ENCODE measurements around the gene SNX2. TPM values are rescaled to one million over a fixed set of nuclear protein-coding genes. Genes with fewer than 3 reads are reported as not detected.
A peak's percentile ranks its signal among the peaks of the same experiment; 100 is the strongest.
"Not testable (repeated sequence)": the region's sequence is repeated elsewhere in the genome, so short reads cannot be mapped to it uniquely, and the experiment has no call there.

Gene SNX2
- 100 to 1,000 TPM; 166 to 183 (median 182) TPM for polyA plus RNA-seq (ENCODE audit: insufficient read length in 3 of 3)

- DNase-seq (ENCODE audit: low read depth in 3 of 3, low spot score in 2 of 3) = peak; percentile 62 to 78 (median 74)
Measured at GRCh38 chr5:122774861-122775549, at the start of gene SNX2. Gene SNX2, plus strand, starts transcription at chr5:122775080. Its CDS starts 24 bp downstream, at chr5:122775104.

- no peak for DNase-seq (ENCODE audit: low read depth in 3 of 3, low spot score in 2 of 3)
Measured at GRCh38 chr5:122727112-122727541, 47.8 kb upstream of the SNX2 start.

GRCh38 chr5:122730037-122730436 lies 44.8 kb upstream of the SNX2 start:
- DNase-seq (ENCODE audit: low read depth in 3 of 3, low spot score in 2 of 3) = no peak

- DNase-seq (ENCODE audit: low read depth in 3 of 3, low spot score in 2 of 3) = no peak
Measured at GRCh38 chr5:122730456-122730855, 44.4 kb upstream of the SNX2 start.

GRCh38 chr5:122736086-122736845 lies 38.6 kb upstream of the SNX2 start:
- no peak for DNase-seq (ENCODE audit: low read depth in 3 of 3, low spot score in 2 of 3)

GRCh38 chr5:122738088-122738487 lies 36.8 kb upstream of the SNX2 start:
- no peak for DNase-seq (ENCODE audit: low read depth in 3 of 3, low spot score in 2 of 3)

GRCh38 chr5:122741681-122742080 lies 33.2 kb upstream of the SNX2 start:
- DNase-seq (ENCODE audit: low read depth in 3 of 3, low spot score in 2 of 3) = no peak

- no peak for DNase-seq (ENCODE audit: low read depth in 3 of 3, low spot score in 2 of 3)
Measured at GRCh38 chr5:122743261-122743660, 31.6 kb upstream of the SNX2 start.

GRCh38 chr5:122745597-122745996 lies 29.3 kb upstream of the SNX2 start:
- DNase-seq (ENCODE audit: low read depth in 3 of 3, low spot score in 2 of 3) = no peak

- no peak for DNase-seq (ENCODE audit: low read depth in 3 of 3, low spot score in 2 of 3)
Measured at GRCh38 chr5:122749886-122750285, 25.0 kb upstream of the SNX2 start.

GRCh38 chr5:122751293-122751782 lies 23.5 kb upstream of the SNX2 start:
- no peak for DNase-seq (ENCODE audit: low read depth in 3 of 3, low spot score in 2 of 3)

- no peak for DNase-seq (ENCODE audit: low read depth in 3 of 3, low spot score in 2 of 3)
Measured at GRCh38 chr5:122753500-122753899, 21.4 kb upstream of the SNX2 start.

GRCh38 chr5:122755783-122756182 lies 19.1 kb upstream of the SNX2 start:
- no peak for DNase-seq (ENCODE audit: low read depth in 3 of 3, low spot score in 2 of 3)

- DNase-seq (ENCODE audit: low read depth in 3 of 3, low spot score in 2 of 3) = no peak
Measured at GRCh38 chr5:122756264-122756911, 18.5 kb upstream of the SNX2 start.

GRCh38 chr5:122757285-122757684 lies 17.6 kb upstream of the SNX2 start:
- DNase-seq (ENCODE audit: low read depth in 3 of 3, low spot score in 2 of 3) = no peak

GRCh38 chr5:122759241-122760070 lies 15.4 kb upstream of the SNX2 start:
- no peak for DNase-seq (ENCODE audit: low read depth in 3 of 3, low spot score in 2 of 3)

GRCh38 chr5:122760236-122760635 lies 14.6 kb upstream of the SNX2 start:
- DNase-seq (ENCODE audit: low read depth in 3 of 3, low spot score in 2 of 3) = no peak

GRCh38 chr5:122761115-122761514 lies 13.8 kb upstream of the SNX2 start:
- DNase-seq (ENCODE audit: low read depth in 3 of 3, low spot score in 2 of 3) = no peak

GRCh38 chr5:122761896-122762295 lies 13.0 kb upstream of the SNX2 start:
- not testable (repeated sequence) for DNase-seq (ENCODE audit: low read depth in 3 of 3, low spot score in 2 of 3)

- DNase-seq (ENCODE audit: low read depth in 3 of 3, low spot score in 2 of 3) = no peak
Measured at GRCh38 chr5:122766130-122766529, 8.8 kb upstream of the SNX2 start.

Data from right renal cortex interstitium (tissue), 3 donors.